ENCODE results near the gene ITSN2.

- TF ChIP-seq CTCF (conservative IDR thresholded peaks at IDR 0.05 in 1 of 2, IDR thresholded peaks at IDR 0.05 in 1 of 2; ENCODE audit: low read depth in 1 of 2, low read length in 2 of 2) (no peak), EZH2 (IDR thresholded peaks at IDR 0.05; ENCODE audit: low read length, missing control alignments) (no peak)
These were observed 154.1 kb downstream of the ITSN2 start for GRCh38 chr2:24206242-24206641.
